HG03558 (cell line): ENCODE data around the gene TTYH3.
"Not testable (repeated sequence)": the region's sequence is repeated elsewhere in the genome, so short reads cannot be mapped to it uniquely, and the experiment has no call there.

Experiments used
- ATAC-seq: cut with Tn5 transposase; IDR thresholded peaks from one replicate; pipeline ENCODE4 v1.9.1; 2021; ENCODE audit warnings: moderate number of reproducible peaks; ENCODE audit not compliant: unreplicated experiment; ENCODE audit errors: extremely low read depth

Gene TTYH3

DNA sequence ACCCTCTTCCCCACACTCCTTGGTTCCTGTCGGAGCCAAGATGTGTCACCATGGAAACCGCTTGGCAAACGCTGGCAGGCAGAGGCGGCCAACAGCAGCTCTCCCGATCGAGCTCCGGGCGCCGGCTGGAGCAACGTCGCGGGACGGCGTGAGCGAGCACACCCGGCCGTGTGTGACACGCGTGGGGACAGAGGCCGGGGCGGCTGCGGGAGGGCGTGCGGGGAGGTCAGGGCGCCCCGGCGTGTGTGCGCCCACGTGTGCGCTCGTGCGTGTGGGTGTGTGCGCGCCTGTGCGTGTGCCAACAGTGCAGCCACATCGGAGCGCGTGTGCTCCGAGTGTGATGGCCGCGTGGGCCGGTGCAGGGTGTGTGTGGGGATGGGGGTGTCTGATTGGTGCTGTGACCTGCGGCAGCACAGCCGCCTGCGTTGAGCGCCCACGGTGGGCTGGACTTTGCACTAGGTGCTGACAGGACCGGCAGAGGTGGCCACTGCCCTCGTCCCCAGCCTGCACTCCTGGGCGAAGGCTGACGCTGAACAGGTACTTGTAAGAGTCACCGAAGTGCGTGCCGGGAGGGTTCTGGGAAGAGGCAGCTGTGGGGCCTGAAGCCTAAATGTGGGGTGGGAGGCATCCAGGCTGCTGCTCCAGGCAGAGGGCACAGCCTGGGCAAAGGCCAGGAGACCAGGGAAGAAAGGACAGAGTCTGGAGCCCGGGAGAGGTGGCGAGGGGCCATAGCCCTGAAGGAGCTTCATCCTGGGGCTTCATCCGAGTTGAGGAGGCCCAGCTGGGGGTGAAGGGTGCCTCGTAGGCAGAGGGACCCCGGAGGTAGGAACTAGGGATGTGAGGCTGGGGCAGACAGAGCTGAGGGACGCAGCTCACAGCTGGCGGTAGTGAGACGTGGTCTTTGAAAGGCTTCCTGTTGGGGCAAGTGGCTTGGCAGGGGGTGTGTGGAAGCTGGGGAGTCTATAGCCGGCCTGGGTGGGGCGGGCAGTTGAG, 47.6 kb downstream of the TTYH3 start:
- not testable (repeated sequence) for ATAC-seq

DNA sequence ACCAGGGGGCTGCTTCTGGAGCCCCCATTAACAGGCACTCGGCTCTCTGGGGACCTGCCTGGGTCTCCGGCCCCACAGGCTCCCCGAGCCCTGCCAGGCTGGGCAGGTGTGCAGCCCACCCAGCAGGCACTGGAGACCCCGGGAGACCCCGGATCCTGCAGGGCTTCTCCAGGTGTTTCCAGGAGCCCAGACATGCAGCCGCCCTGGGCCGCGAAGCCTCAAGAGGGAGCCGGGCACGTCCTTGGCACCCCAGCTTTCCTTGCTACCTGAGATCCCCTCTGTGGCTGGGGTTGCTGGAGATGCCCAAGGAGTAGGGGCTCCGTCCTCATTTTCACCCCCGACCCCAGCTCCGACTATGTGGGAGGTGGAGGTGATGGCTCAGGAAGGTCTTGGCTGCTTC, 48.5 kb downstream of the TTYH3 start:
- no peak for ATAC-seq

DNA sequence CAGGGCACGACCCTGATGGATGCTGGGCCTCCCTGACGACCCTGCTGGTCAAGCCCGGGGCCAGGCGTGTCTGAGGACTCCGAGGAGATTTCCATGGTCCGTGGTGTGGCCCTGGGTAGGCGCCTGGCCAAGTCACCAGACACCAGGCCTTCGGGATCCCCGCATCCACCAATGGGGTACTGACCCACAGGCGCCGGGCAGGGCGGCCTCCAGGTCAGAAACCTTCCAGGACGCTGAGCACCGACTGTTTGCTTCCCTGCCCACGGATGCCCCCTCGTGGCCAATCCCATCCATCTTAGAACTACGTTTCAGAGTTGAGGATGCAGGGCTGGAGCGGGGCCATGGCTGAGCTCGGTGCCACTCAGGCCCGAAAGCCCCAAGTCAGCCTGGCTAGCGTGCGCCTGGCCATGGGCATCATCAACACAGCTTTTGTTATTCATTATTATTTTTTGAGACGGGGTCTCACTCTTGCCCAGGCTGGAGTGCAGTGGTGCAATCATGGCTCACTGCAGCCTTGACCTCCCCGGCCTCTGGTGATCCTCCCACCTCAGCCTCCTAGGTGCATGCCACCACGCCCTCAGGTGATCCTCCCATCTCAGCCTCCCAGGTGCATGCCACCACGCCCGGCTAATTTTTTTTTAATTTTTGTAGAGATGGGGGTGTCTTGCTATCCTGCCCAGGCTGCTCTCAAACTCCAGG, 49.2 kb downstream of the TTYH3 start:
- ATAC-seq, result no peak

DNA sequence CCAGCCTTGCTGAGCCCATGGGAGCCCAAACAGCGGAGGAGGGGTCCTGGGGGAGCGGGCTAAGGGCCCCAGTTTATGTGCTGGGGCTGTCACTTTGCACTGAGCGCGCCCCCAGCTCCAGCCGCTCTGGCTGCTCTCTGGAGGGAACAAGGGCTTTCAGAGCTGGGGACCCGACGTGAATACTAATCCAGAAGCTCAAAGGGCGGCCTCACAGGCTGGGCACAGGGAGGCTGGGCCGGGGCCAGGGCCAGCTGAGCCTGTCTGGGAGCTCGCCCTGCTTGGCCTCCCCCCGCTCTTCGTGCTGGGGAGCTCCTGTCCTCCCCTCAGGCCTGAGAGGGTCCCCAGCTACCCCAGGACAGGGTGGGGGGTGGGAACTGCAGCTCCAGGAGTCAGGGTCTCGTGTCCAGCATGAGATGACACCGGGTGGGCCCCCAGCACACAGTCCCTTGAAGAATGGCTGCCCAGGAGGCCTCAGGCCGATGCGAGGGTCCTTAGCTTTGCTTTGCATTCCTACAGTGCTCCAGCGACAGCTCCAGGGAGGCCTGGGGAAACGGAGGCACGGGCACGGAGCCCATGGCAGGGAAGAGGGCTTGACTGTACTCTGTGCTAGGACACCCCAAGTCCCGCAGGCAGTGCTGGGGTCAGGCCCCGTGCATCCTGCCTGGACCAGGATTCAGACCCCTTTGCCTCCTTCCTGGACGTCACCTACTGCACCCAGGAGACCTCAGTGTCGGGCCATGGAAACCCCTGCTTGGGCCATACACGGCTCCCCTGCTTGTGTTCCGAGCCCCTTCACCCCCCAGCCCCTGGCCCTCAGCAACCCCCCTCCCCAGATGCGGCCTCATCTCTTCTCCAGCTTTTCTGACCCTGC, 50.4 kb downstream of the TTYH3 start:
- no peak for ATAC-seq

DNA sequence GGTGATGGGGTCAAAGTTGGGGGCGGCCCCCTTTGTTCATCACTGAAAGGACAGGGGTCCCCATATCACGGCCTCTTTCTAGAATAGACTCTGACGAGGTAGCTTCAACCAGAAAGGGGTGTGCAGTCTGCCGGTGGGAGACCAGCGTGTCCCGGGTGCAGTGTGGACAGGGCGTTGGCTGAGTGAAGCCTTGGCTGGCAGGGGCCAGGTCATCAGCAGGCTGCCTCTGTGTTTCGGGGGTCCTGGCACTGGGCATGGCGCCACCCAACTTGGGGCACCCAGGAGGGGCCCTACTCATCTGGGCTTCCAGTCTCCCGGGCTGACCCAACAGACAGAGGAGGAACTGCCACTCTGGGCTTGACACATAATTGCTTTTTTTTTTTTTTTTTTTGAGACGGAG, 52.7 kb downstream of the TTYH3 start:
- ATAC-seq, result no peak

DNA sequence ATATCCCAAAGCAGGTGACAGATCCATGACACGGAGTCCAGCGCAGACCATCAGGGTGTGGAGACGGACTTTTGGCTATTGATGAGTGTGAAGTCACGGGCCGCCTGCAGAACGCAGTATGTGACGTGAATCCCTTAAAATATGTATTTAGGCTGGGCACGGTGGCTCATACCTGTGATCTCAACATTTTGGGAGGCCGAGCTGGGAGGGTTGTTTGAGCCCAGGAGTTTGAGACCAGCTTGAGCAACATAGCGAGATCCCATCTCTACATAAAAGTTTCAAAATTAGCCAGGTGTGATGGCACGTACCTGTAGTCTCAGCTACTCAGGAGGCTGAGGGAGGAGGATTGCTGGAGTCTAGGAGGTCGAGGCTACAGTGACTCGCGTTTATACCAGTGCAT, 54.3 kb downstream of the TTYH3 start:
- ATAC-seq, result no peak

DNA sequence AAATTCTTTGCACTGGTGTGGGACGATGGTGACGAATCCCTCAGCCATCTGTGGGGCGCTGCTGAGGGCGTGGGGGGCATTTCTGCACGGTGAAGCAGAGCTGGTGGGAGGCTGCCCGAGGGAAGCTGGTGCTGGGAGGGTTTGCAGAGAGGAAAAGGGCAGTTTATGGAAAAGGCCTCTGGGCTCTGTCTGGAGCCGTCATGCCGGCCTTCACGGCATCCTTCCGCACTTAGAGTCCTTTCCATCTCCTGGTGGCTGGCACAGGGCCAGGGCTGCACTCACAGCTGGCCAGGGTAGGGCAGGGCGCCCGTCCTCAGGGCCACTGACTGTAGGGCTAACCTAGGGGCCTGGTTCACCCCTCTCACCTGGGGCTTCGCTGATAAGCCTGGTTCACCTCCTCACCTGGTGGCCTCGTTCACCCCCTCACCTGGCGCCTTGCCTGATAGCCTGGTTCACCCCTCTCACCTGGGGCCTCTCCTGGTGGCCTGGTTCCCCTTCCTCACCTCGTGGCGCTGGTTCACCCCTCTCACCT, 55.6 kb downstream of the TTYH3 start:
- no peak for ATAC-seq

DNA sequence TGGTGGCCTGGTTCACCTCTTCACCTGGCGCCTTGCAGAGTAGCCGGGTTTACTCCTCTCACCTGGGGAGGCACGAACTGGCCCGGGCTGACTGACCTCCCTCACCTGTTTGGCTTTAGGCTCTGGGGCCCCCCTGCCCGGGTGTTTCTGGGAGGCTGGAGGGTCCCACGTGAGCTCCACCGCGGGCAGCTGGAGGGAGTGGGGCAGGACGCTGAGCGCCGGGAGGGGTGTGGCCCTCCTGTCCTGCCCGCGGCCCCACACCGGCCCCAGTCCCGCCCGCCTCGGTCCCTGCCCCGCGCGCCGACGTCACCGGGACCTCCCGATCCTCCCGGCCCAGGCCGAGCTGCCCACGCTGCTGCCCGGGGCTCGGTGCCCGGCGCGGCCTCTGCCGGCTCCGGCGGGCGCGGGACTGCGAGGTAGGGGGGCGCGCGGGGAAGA, 56.1 kb downstream of the TTYH3 start, which contains the start of gene AMZ1:
TSS of gene AMZ1 (plus strand) at position 322 of the 438 bp plus-strand sequence. CDS start 12,250 bp downstream, outside the sequence.
- ATAC-seq, result no peak

DNA sequence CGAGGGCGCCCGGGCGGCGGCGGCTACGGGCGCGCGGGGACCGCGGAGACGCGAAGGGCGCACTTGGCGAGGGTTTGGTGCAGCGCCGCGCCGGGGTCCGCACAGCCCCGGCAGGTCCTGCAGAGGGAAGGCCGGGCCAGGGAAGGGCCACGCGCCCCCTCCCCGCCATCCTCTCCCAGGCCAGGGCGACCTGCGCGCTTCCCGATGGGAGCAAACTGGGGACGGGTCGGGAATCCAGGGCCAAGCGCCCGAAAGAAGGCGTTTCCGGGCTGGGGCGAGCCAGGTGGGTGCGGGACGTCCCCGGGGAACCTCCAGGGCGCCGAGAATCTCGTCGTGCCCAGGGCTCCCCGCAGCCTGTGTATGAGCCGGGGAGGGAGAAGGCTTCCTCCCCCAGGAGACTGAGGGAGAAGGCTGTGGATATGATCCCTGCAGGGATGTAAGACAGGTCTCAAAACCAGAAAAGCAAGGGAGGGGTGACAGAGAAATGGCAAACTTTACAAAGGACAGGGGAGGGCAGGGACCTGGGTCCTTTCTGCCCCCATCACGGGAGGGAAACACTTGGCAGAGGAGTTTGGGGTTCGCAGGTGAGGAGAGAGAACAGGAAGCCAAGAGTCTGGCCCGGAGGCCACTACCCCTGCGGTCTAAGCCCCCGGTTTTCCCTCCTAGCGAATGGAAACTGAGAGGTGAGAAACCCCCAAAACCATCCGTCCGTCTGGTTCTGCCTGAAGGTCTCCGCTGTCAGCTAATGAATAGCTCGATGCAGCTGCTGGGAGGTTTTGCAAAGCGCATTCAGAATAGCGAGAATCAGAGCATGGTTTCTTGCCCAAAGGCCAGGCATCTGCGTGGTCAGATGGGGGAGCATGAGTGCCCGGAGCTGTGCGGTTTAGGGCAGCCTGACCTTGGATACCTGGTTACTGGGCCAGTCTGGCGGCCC, 56.9 kb downstream of the TTYH3 start:
- ATAC-seq, result peak; percentile 74

DNA sequence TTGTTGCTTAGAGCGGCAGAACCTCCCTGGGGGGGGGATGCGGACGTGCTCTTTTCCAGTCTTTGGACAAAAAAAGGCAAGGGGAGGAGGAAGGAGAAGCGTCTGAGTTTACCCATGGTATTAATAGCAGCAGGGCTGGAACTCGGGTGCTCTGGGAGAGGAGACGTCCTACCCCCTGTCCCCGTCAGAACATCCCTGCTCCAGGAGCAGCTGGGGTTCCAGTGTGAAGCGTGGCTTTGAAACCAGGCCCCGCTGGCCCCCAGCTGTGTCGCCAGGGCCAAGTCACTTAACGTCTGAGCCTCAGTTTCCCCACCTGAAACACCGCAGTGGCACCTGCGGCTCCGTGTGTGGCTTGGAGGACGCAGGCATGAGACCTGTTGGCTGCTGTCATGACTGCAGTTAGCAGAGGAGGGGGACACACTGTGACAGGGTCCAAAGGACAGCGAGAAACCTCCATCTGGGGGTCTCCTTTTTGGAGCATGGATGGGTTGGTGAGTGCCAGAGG, 57.6 kb downstream of the TTYH3 start:
- no peak for ATAC-seq

DNA sequence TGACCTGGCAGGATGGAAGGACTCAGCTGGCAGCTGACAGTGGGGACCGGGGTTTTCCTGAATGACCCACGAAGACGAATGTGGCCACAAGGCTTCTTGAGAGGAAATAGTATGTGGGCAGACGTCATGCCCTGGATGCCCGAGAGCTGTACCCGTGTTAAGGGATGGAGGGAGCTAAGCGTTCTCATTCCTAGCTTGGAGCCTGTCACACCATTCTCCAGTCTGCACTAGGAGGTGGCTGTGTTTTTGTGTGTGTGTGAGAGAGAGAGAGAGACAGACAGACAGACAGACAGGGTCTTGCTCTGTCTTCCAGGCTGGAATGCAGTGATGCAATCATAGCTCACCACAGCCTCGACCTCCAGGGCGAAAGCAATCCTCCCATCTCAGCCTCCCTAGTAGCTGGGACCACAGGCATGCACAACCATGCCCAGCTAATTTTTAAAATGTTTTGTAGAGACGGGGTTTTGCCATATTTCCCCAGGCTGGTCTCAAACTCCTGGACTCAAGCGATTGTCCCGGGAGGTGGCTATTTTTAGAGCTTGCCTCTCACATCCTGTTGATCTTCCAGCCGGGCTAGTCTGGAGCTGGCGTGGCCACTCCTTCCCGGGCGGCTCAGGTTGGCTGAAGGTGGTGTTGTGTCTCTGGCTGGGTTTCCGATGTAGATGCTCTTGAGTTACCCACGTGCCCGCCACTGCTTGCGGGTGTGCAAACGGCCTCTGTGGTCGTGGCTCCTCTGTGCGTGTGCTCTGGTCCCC, 58.3 kb downstream of the TTYH3 start:
- ATAC-seq, result no peak

DNA sequence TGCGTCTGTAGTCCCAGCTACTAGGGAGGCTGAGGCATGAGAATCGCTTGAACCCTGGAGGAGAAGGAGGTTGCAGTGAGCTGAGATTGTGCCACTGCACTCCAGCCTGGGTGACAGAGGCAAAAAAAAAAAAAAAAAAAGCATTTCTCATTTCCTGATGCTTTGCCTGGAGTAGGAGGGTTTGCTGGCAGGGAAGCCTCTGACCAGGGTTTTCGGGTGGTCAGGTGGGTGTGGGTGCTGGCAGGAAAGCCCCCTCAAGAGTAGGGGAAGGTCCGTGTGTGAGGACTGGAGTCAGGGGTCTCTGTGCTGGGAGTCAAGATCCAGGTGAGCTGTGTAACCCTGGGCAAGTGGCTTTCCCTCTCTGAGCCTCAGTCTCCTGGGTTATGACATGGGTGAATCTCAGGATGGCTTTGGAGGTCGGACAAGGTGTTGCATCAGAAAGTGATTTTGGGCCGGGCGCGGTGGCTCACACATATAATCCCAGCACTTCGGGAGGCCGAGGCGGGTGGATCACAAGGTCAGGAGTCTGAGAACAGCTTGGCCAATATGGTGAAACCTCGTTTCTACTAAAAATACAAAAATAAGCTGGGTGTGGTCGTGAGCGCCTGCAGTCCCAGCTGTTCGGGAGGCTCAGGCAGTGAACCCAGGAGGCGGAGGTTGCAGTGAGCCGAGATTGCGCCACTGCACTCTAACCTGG, 59.4 kb downstream of the TTYH3 start:
- no peak for ATAC-seq

DNA sequence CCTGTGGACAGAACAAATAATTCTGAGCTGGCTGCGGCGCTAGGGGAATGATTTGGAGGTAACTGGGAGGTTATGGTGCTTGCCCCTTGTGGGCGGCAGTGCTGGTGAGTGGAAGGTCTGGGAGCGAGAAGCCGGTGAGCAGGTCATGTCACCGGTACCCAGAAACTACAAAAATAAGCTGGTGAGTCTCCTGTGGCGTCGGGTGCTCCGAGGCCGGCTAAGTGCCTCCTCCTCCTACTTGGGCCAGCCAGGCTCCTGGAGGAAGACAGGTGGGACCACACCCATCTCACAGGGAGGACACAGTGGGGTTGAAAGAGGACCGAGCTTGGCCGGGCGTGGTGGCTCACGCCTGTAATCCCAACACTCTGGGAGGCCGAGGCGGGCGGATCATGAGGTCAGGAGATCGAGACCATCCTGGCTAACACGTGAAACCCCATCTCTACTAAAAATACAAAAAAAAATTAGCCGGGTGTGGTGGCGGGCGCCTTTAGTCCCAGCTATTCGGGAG, 60.2 kb downstream of the TTYH3 start:
- ATAC-seq, result not testable (repeated sequence)

DNA sequence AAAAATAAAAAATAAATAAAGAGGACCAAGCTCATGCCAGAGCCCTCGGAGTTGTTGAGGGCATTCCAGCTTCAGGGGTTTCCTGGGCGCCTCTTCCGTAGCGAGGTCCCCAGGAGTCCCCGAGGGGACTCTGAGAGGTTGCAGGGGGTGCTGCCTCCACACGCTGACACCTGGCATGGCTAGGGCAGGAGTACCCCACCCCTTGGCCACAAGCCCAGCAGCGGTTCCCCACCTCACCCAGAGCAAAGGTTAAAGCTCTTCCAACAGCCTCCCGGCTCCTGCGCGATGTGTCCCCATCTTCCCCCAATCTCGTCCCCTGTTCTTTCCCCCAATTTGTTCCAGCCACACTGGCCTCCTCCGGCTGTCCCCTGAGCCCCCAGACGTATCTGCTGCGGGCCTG, 60.8 kb downstream of the TTYH3 start:
- ATAC-seq, result no peak

DNA sequence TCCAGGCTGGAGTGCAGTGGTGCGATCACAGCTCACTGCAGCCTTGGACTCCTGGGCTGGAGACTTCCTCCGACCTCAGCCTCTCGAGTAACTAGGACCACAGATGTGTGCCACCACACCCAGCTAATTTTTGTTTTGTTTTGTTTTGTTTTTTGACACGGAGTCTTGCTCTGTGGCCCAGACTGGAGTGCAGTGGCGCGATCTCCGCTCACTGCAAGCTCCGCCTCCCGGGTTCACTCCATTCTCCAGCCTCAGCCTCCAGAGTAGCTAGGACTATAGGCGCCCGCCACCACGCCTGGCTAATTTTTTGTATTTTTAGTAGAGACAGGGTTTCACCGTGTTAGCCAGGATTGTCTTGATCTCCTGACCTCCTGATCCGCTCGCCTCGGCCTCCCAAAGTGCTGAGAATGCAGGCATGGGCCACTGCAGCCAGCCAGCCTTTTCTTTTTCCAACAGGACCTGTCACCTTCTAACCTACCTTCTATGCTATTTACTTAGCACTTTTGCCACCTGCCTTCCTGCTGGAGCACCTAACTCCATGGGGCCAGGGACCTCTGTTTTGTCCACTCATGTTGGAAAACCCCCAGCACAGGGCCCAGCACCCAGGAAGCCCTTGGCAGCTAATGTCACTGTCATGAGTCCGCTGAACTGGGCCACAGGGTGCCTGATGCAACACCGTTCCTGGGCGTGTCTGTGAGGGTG, 61.8 kb downstream of the TTYH3 start:
- ATAC-seq, result not testable (repeated sequence)

DNA sequence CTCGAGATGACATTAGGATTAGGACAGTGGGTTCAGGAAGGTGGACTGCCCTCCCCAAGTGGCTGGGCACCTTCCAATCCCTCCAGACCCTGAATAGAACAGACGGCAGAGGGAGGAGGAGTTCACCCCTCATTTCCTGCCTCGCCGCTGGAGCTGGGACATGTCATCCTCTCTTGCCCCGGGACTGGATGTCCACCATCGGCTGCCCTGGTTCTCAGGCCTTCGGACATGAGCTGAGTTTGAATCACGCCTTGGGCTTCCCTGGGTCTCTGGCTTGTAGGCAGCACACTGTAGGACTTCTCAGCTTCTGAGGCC, 62.3 kb downstream of the TTYH3 start:
- not testable (repeated sequence) for ATAC-seq
